ENCODE data around the gene SCAF4.

The SCAF4 gene

GRCh38 chr21:31725202-31725839, 6.6 kb downstream of the SCAF4 start:
- FAIRE-seq: no peak
- DNase-seq (ENCODE audit: insufficient read length): no peak
- no peak for TF ChIP-seq POLR2AphosphoS5 (IDR thresholded peaks at IDR 0.05; ENCODE audit: low read depth, low read length)
- no peak for TF ChIP-seq TAF1 (IDR thresholded peaks at IDR 0.05; ENCODE audit: borderline replicate concordance, low read depth, low read length)
- no peak for TF ChIP-seq POLR2A (IDR thresholded peaks at IDR 0.05; ENCODE audit: low read depth, low read length)

GRCh38 chr21:31724552-31724951, 7.4 kb downstream of the SCAF4 start:
- no peak for TF ChIP-seq POLR2AphosphoS5 (IDR thresholded peaks at IDR 0.05; ENCODE audit: low read depth, low read length)
- no peak for TF ChIP-seq TAF1 (IDR thresholded peaks at IDR 0.05; ENCODE audit: borderline replicate concordance, low read depth, low read length)
- TF ChIP-seq POLR2A (IDR thresholded peaks at IDR 0.05; ENCODE audit: low read depth, low read length): no peak
- no peak for FAIRE-seq

DNA sequence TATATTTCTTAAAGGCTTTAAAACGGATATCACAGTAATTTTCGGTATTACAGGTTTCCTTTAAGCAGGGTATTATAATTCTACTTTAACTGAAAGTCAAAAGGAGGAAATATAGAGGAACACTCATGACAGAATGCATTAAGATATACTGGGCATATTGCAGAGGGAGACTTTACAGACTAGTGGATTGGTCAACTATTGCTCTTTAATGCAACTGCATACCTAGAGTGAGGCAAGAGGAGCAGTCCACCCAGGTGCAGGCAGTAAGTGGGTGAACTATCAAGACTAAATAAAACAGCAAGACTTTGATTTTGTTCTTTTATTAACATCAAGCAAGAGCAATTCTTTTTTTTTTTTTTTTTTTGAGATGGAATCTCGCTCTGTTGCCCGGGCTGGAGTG, 10.5 kb downstream of the SCAF4 start:
- DNase-seq (ENCODE audit: insufficient read length) (no peak), FAIRE-seq (no peak)
- no peak for TF ChIP-seq TAF1 (IDR thresholded peaks at IDR 0.05; ENCODE audit: borderline replicate concordance, low read depth, low read length)

More at GRCh38 chr21:31724552-31724951, 7.4 kb downstream of the SCAF4 start:
- no peak for DNase-seq (ENCODE audit: insufficient read length)

- no peak for TF ChIP-seq TAF1 (IDR thresholded peaks at IDR 0.05; ENCODE audit: borderline replicate concordance, low read depth, low read length)
- no peak for TF ChIP-seq POLR2A (IDR thresholded peaks at IDR 0.05; ENCODE audit: low read depth, low read length)
- TF ChIP-seq POLR2AphosphoS5 (IDR thresholded peaks at IDR 0.05; ENCODE audit: low read depth, low read length): no peak
- FAIRE-seq (no peak), DNase-seq (ENCODE audit: insufficient read length) (no peak)
Measured at GRCh38 chr21:31720739-31721138, 11.2 kb downstream of the SCAF4 start.

DNA sequence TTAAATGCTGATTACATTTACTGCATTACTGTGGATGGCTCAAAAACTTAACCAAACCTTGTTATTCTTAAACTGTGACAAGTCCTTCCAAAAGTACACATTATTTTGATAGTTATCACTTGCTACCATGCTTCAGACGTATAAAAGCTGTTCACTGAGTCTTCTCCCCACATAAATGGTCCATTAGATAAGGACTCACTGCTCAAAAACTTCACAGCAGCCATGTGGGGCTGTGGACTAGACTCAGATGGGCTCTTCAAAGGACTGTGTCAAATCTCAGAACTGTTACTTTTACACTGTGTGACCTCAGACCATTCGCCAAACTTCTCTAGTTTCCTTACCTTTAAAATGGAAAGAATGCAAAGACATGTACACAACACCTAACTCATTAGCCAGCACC, 11.6 kb downstream of the SCAF4 start:
- DNase-seq (ENCODE audit: insufficient read length) (no peak), FAIRE-seq (no peak)
- TF ChIP-seq TAF1 (IDR thresholded peaks at IDR 0.05; ENCODE audit: borderline replicate concordance, low read depth, low read length) (no peak), POLR2AphosphoS5 (IDR thresholded peaks at IDR 0.05; ENCODE audit: low read depth, low read length) (no peak), POLR2A (IDR thresholded peaks at IDR 0.05; ENCODE audit: low read depth, low read length) (no peak)

DNA sequence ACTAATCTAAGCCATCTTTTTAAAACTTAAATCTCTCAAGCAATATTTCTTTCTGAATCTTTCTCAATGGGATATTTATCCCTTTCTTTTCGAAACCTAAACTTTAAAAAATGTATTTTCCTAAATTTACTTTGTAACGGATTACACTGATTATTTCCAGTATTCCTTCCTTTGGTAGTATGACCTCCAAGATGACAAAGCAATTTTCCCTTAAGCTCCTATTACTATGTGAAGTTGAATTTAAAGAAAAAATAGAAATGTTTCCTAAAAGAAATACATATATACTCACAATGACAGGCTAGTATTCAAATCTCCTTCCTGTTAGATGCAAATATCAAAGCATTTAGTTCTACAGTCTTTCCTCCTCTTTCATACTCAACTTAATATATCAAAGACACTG, 15.8 kb downstream of the SCAF4 start:
- no peak for TF ChIP-seq POLR2A (IDR thresholded peaks at IDR 0.05; ENCODE audit: low read depth, low read length)
- no peak for TF ChIP-seq POLR2AphosphoS5 (IDR thresholded peaks at IDR 0.05; ENCODE audit: low read depth, low read length)
- no peak for TF ChIP-seq TAF1 (IDR thresholded peaks at IDR 0.05; ENCODE audit: borderline replicate concordance, low read depth, low read length)
- DNase-seq (ENCODE audit: insufficient read length): no peak
- no peak for FAIRE-seq

- FAIRE-seq (peak; percentile 36), DNase-seq (ENCODE audit: insufficient read length) (no peak)
- TF ChIP-seq POLR2AphosphoS5 (IDR thresholded peaks at IDR 0.05; ENCODE audit: low read depth, low read length) (no peak), TAF1 (IDR thresholded peaks at IDR 0.05; ENCODE audit: borderline replicate concordance, low read depth, low read length) (no peak), POLR2A (IDR thresholded peaks at IDR 0.05; ENCODE audit: low read depth, low read length) (no peak)
Measured at GRCh38 chr21:31714741-31715365, 17.1 kb downstream of the SCAF4 start.

GRCh38 chr21:31713973-31714740, 17.8 kb downstream of the SCAF4 start:
- TF ChIP-seq POLR2A (IDR thresholded peaks at IDR 0.05; ENCODE audit: low read depth, low read length): no peak
- TF ChIP-seq POLR2AphosphoS5 (IDR thresholded peaks at IDR 0.05; ENCODE audit: low read depth, low read length): no peak
- TF ChIP-seq TAF1 (IDR thresholded peaks at IDR 0.05; ENCODE audit: borderline replicate concordance, low read depth, low read length): no peak
- peak; percentile 77 for FAIRE-seq

GRCh38 chr21:31713115-31713514, 18.8 kb downstream of the SCAF4 start:
- TF ChIP-seq POLR2A (IDR thresholded peaks at IDR 0.05; ENCODE audit: low read depth, low read length) (no peak), POLR2AphosphoS5 (IDR thresholded peaks at IDR 0.05; ENCODE audit: low read depth, low read length) (no peak), TAF1 (IDR thresholded peaks at IDR 0.05; ENCODE audit: borderline replicate concordance, low read depth, low read length) (no peak)
- DNase-seq (ENCODE audit: insufficient read length): no peak
- FAIRE-seq: no peak

More at GRCh38 chr21:31713973-31714740, 17.8 kb downstream of the SCAF4 start:
- no peak for DNase-seq (ENCODE audit: insufficient read length)

DNA sequence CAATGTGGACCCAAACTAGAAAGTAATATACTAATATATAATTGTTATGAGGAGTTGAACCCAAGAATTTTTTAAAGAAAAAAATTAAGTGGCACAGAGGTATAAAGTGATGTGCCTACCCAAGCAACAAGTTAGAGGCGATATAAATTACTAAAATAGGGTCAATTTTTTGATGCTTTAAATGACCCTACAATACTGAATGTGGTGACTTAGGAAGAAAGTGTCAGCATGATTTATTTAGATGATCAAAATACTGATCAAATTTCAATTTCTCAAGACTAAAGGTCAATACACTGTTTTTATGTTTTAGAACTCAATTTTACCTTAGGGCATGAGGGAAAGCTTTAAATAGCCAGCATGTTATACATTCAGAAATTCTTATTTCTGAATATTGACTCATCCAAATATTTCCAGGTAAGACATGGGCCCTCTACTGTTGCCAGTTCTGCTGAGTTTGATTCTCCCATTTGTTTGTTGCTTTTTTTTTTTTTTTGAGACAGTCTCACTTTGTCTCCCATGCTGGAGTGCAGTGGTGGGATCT, 20.1 kb downstream of the SCAF4 start:
- TF ChIP-seq POLR2A (IDR thresholded peaks at IDR 0.05; ENCODE audit: low read depth, low read length): no peak
- no peak for TF ChIP-seq POLR2AphosphoS5 (IDR thresholded peaks at IDR 0.05; ENCODE audit: low read depth, low read length)
- TF ChIP-seq TAF1 (IDR thresholded peaks at IDR 0.05; ENCODE audit: borderline replicate concordance, low read depth, low read length): no peak
- FAIRE-seq (no peak), DNase-seq (ENCODE audit: insufficient read length) (no peak)

DNA sequence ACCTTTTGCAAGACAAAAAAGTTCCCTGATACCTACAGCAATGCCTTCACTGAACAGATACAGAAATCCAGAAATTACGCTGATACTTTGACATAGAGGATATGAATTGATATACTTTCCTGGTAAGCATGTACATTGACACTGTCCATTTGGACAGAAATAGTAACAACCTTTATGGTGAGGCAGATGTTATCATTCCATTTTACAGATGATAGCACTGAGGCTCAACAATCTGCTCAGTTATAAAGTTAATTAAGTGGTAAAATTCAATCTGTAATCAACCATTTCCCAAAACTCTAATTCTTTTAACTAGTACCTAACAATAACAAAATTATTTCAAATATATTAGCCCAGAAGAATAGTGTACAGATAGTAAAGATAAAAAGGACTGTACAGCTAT, 20.6 kb downstream of the SCAF4 start:
- FAIRE-seq (no peak), DNase-seq (ENCODE audit: insufficient read length) (no peak)
- TF ChIP-seq TAF1 (IDR thresholded peaks at IDR 0.05; ENCODE audit: borderline replicate concordance, low read depth, low read length) (no peak), POLR2A (IDR thresholded peaks at IDR 0.05; ENCODE audit: low read depth, low read length) (no peak), POLR2AphosphoS5 (IDR thresholded peaks at IDR 0.05; ENCODE audit: low read depth, low read length) (no peak)
